ENCODE results near the gene CDK5RAP3. TPM values are rescaled to one million over a fixed set of nuclear protein-coding genes. Genes with fewer than 3 reads are reported as not detected.

Gene CDK5RAP3
- polyA plus RNA-seq, 1 of the 3 experiments (the other 2 are of a cell fraction) = 208 TPM

DNA sequence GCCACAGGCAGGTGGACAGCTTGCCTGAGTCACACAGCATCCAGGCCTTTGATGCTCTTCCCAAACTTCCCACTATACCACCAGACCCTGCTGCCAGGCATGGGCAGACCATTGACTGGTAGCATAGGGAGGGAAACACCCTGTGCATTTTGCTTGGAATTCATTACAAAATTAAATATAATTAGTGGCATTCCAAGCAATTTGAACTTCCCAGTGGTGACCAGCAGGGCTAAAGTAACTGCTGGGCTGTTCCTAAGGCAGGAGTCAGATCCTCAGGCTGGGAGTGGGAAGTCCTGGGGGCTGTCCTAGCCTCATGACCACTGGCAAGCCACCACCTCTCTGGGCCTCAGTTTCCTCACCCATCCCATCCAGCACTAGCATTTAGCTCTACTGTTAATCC, 17.0 kb upstream of the CDK5RAP3 start:
- H3K9ac ChIP-seq = no peak overlapping the region
- CTCF ChIA-PET = interaction anchor here (0.9 to 41.6 kb wide), 7 partner anchors 3 to 113 kb away, joined by 3 to 1216 read pairs (median 4); partner anchors contain the start of genes CDK5RAP3, PNPO, PRR15L and SCRN2
- no peaks in the 10 kb centered on the region for H4K20me1 ChIP-seq (ENCODE audit: insufficient read depth)
- no peak for TF ChIP-seq POLR2AphosphoS5 (IDR thresholded peaks at IDR 0.05; ENCODE audit: low read depth, low read length)
- no peak for TF ChIP-seq ELF1 (IDR thresholded peaks at IDR 0.05)
- no peak for TF ChIP-seq EZH2phosphoT487 (IDR thresholded peaks at IDR 0.05; ENCODE audit: borderline replicate concordance, low read depth)
- no peak for TF ChIP-seq RFX5 (IDR thresholded peaks at IDR 0.05; ENCODE audit: low read length)
- no peak for TF ChIP-seq TCF12 (IDR thresholded peaks at IDR 0.05)
- no peak for TF ChIP-seq YY1 (IDR thresholded peaks at IDR 0.05; ENCODE audit: low read depth)
- no peak for TF ChIP-seq RAD21 (IDR thresholded peaks at IDR 0.05; ENCODE audit: low read length)
- TF ChIP-seq, protein P1, sequence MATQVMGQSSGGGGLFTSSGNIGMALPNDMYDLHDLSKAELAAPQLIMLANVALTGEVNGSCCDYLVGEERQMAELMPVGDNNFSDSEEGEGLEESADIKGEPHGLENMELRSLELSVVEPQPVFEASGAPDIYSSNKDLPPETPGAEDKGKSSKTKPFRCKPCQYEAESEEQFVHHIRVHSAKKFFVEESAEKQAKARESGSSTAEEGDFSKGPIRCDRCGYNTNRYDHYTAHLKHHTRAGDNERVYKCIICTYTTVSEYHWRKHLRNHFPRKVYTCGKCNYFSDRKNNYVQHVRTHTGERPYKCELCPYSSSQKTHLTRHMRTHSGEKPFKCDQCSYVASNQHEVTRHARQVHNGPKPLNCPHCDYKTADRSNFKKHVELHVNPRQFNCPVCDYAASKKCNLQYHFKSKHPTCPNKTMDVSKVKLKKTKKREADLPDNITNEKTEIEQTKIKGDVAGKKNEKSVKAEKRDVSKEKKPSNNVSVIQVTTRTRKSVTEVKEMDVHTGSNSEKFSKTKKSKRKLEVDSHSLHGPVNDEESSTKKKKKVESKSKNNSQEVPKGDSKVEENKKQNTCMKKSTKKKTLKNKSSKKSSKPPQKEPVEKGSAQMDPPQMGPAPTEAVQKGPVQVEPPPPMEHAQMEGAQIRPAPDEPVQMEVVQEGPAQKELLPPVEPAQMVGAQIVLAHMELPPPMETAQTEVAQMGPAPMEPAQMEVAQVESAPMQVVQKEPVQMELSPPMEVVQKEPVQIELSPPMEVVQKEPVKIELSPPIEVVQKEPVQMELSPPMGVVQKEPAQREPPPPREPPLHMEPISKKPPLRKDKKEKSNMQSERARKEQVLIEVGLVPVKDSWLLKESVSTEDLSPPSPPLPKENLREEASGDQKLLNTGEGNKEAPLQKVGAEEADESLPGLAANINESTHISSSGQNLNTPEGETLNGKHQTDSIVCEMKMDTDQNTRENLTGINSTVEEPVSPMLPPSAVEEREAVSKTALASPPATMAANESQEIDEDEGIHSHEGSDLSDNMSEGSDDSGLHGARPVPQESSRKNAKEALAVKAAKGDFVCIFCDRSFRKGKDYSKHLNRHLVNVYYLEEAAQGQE (IDR thresholded peaks at IDR 0.05; ENCODE audit: low read depth, low read length) = no peak
- TF ChIP-seq RCOR1 (IDR thresholded peaks at IDR 0.05; ENCODE audit: low read length) = no peak
- TF ChIP-seq FOXM1 (IDR thresholded peaks at IDR 0.05; ENCODE audit: low read depth) = no peak
- TF ChIP-seq GABPA (IDR thresholded peaks at IDR 0.05; ENCODE audit: low read depth) = no peak
- no peak for TF ChIP-seq RXRA (IDR thresholded peaks at IDR 0.05; ENCODE audit: borderline replicate concordance, low read depth)
- TF ChIP-seq, protein P2, sequence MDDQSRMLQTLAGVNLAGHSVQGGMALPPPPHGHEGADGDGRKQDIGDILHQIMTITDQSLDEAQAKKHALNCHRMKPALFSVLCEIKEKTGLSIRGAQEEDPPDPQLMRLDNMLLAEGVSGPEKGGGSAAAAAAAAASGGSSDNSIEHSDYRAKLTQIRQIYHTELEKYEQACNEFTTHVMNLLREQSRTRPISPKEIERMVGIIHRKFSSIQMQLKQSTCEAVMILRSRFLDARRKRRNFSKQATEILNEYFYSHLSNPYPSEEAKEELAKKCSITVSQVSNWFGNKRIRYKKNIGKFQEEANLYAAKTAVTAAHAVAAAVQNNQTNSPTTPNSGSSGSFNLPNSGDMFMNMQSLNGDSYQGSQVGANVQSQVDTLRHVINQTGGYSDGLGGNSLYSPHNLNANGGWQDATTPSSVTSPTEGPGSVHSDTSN (IDR thresholded peaks at IDR 0.05) = no peak
- H3K27ac ChIP-seq (ENCODE audit: low read depth in 2 of 2, low read length in 1 of 2) = no peak overlapping the region
- no peak overlapping the region for H3K4me2 ChIP-seq
- no peaks in the 10 kb centered on the region for H3K79me2 ChIP-seq (ENCODE audit: insufficient read depth)
- peaks cover 2% of the 10 kb centered on the region for H3F3A ChIP-seq (replicated peaks; ENCODE audit: insufficient read depth)
- peaks cover 0 to 2% of the 10 kb centered on the region in 2 experiments for H3K36me3 ChIP-seq (replicated peaks in 1 of 2; ENCODE audit: control insufficient read depth in 1 of 2, insufficient read depth in 2 of 2, low read length in 1 of 2)
- H3K9me3 ChIP-seq = no peaks in the 10 kb centered on the region
- POLR2A ChIA-PET = interaction anchor here (1.4 kb wide), 1 partner anchor 12 kb away, joined by 5 read pairs; no protein-coding TSS in a partner anchor
- H2AFZ ChIP-seq (ENCODE audit: low read depth) = no peak overlapping the region
- H3K4me3 ChIP-seq (ENCODE audit: low read depth in 2 of 2, low read length in 1 of 2) = no peak overlapping the region
- peaks cover 10 to 15% of the 10 kb centered on the region in 2 experiments for H3K4me1 ChIP-seq (ENCODE audit: control insufficient read depth in 1 of 2, insufficient read depth in 2 of 2, low read depth in 1 of 2, low read length in 1 of 2)
- H3K9me2 ChIP-seq = no peaks in the 10 kb centered on the region
- no peaks in the 10 kb centered on the region for H3K27me3 ChIP-seq (ENCODE audit: insufficient read depth)
- no peak for DNase-seq

All from SK-N-SH (cell line).